ENCODE data around the gene UBE2E1.
"Not testable (repeated sequence)": the region's sequence is repeated elsewhere in the genome, so short reads cannot be mapped to it uniquely, and the experiment has no call there.

The UBE2E1 gene

DNA sequence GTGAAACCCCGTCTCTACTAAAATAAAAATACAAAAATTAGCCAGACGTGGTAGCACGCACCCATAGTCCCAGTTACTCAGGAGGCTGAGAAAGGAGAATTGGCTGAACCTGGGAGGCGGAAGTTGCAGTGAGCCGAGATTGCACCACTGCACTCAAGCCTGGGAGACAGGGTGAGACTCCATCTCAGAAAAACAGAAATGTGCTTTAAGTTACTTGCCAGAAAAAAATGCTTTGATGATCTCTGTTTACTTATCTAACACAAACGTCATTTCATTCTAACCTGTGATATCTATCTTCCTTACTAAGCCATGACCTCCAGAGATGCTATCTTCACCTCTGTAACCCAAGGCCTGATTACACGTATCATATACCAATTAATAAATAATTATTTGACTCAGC, 103.6 kb downstream of the UBE2E1 start:
- Histone ChIP-seq H3K4me3 (ENCODE audit: low read depth, low read length, poor library complexity, severe bottlenecking) (no peak overlapping the region), H3K27me3 (ENCODE audit: insufficient read depth, low read length) (no peaks in the 10 kb centered on the region), H3K4me1 (ENCODE audit: insufficient read depth, low read length, severe bottlenecking) (no peaks in the 10 kb centered on the region), H3K36me3 (ENCODE audit: insufficient read depth, low read length) (peaks cover 6% of the 10 kb centered on the region; the same call in 1 of the 2 replicates), H4K20me1 (ENCODE audit: insufficient read depth, low read length) (no peaks in the 10 kb centered on the region), H3K4me2 (ENCODE audit: low read length) (no peak overlapping the region), H3K9me3 (ENCODE audit: low read length) (no peaks in the 10 kb centered on the region), H3K27ac (ENCODE audit: low read depth, low read length, poor library complexity, severe bottlenecking) (no peak overlapping the region), H2AFZ (ENCODE audit: low read length) (no peak overlapping the region), H3K9me2 (ENCODE audit: low read depth, low read length) (no peaks in the 10 kb centered on the region), H3F3A (ENCODE audit: insufficient read depth, low read length) (no peaks in the 10 kb centered on the region), H3K79me2 (ENCODE audit: insufficient read depth, low read length) (no peaks in the 10 kb centered on the region), H3K9ac (ENCODE audit: low read length) (no peak overlapping the region)
- TF ChIP-seq EZH2 (IDR thresholded peaks at IDR 0.05; ENCODE audit: borderline replicate concordance, low read length): no peak
- TF ChIP-seq CTCF (IDR thresholded peaks at IDR 0.05; ENCODE audit: low read length): no peak

DNA sequence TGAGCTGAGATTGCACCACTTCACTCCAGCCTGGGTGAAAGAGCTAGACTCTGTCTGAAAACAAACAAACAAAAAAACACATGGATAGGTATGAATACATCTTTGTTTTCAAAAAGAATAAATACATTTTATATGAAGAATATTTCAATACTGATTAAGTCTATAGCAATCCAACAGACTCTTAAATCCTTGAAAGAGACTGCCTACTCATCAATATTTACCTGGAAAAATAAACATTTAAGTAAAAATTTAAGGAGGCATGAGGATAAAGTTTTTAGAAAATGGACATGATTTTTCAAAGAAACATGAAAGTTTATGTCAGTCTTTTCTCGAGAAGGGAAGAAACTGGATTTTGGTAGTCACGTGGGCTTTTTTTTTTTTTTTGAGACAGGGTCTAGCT, 105.6 kb downstream of the UBE2E1 start:
- H3K36me3 ChIP-seq (ENCODE audit: insufficient read depth, low read length): peaks cover 6% of the 10 kb centered on the region; the same call in 1 of the 2 replicates
- no peaks in the 10 kb centered on the region for H3F3A ChIP-seq (ENCODE audit: insufficient read depth, low read length)
- H3K4me2 ChIP-seq (ENCODE audit: low read length): no peak overlapping the region
- H3K4me3 ChIP-seq (ENCODE audit: low read depth, low read length, poor library complexity, severe bottlenecking): no peak overlapping the region
- H2AFZ ChIP-seq (ENCODE audit: low read length): no peak overlapping the region
- H3K27ac ChIP-seq (ENCODE audit: low read depth, low read length, poor library complexity, severe bottlenecking): no peak overlapping the region
- no peaks in the 10 kb centered on the region for H4K20me1 ChIP-seq (ENCODE audit: insufficient read depth, low read length)
- no peaks in the 10 kb centered on the region for H3K79me2 ChIP-seq (ENCODE audit: insufficient read depth, low read length)
- no peaks in the 10 kb centered on the region for H3K9me3 ChIP-seq (ENCODE audit: low read length)
- no peak for TF ChIP-seq CTCF (IDR thresholded peaks at IDR 0.05; ENCODE audit: low read length)
- peaks cover 11% of the 10 kb centered on the region for H3K4me1 ChIP-seq (ENCODE audit: insufficient read depth, low read length, severe bottlenecking)
- H3K9me2 ChIP-seq (ENCODE audit: low read depth, low read length): no peaks in the 10 kb centered on the region
- no peaks in the 10 kb centered on the region for H3K27me3 ChIP-seq (ENCODE audit: insufficient read depth, low read length)
- H3K9ac ChIP-seq (ENCODE audit: low read length): no peak overlapping the region

GRCh38 chr3:23912335-23912734, 106.6 kb downstream of the UBE2E1 start:
- H4K20me1 ChIP-seq (ENCODE audit: insufficient read depth, low read length); H3K9ac ChIP-seq (ENCODE audit: low read length); H3K79me2 ChIP-seq (ENCODE audit: insufficient read depth, low read length); H3K27me3 ChIP-seq (ENCODE audit: insufficient read depth, low read length); H3K27ac ChIP-seq (ENCODE audit: low read depth, low read length, poor library complexity, severe bottlenecking); H3K36me3 ChIP-seq (ENCODE audit: insufficient read depth, low read length); H3F3A ChIP-seq (ENCODE audit: insufficient read depth, low read length); H3K9me2 ChIP-seq (ENCODE audit: low read depth, low read length); H3K9me3 ChIP-seq (ENCODE audit: low read length); H2AFZ ChIP-seq (ENCODE audit: low read length); H3K4me2 ChIP-seq (ENCODE audit: low read length); H3K4me3 ChIP-seq (ENCODE audit: low read depth, low read length, poor library complexity, severe bottlenecking): not testable (repeated sequence)
- peaks cover 13% of the 10 kb centered on the region for H3K4me1 ChIP-seq (ENCODE audit: insufficient read depth, low read length, severe bottlenecking)

- Histone ChIP-seq H3K4me2 (ENCODE audit: low read length) (no peak overlapping the region), H3K9me3 (ENCODE audit: low read length) (no peaks in the 10 kb centered on the region), H3K4me3 (ENCODE audit: low read depth, low read length, poor library complexity, severe bottlenecking) (no peak overlapping the region), H3K27me3 (ENCODE audit: insufficient read depth, low read length) (no peaks in the 10 kb centered on the region), H3K4me1 (ENCODE audit: insufficient read depth, low read length, severe bottlenecking) (peaks cover 16% of the 10 kb centered on the region), H3K27ac (ENCODE audit: low read depth, low read length, poor library complexity, severe bottlenecking) (no peak overlapping the region), H3F3A (ENCODE audit: insufficient read depth, low read length) (0 out of 2 replicates have a peak, but pooled peaks cover 3% of the 10 kb centered on the region), H3K9ac (ENCODE audit: low read length) (no peak overlapping the region), H2AFZ (ENCODE audit: low read length) (no peak overlapping the region), H3K36me3 (ENCODE audit: insufficient read depth, low read length) (peaks cover 16% of the 10 kb centered on the region), H3K79me2 (ENCODE audit: insufficient read depth, low read length) (peaks cover 7% of the 10 kb centered on the region), H4K20me1 (ENCODE audit: insufficient read depth, low read length) (no peaks in the 10 kb centered on the region), H3K9me2 (ENCODE audit: low read depth, low read length) (no peaks in the 10 kb centered on the region)
- TF ChIP-seq CTCF (IDR thresholded peaks at IDR 0.05; ENCODE audit: low read length): no peak
- TF ChIP-seq EZH2 (IDR thresholded peaks at IDR 0.05; ENCODE audit: borderline replicate concordance, low read length): no peak
Measured at GRCh38 chr3:23913182-23913581, 107.4 kb downstream of the UBE2E1 start.
